Stimulated activated CD8-positive, alpha-beta memory T cell treated with anti-CD3 and anti-CD28 coated beads, Interleukin-15, amount 100 ng/mL, for 48 hours (primary cell): Measurements from ENCODE around the gene LIMK1.
"Not testable (repeated sequence)": the region's sequence is repeated elsewhere in the genome, so short reads cannot be mapped to it uniquely, and the experiment has no call there.

Experiments
- DNase-seq, 2 donors: peaks; one replicate each; pipeline ENCODE4 v3.0.0-alpha.2; 2020; ENCODE audit warnings: low read depth in 2 of 2

Gene LIMK1

DNA sequence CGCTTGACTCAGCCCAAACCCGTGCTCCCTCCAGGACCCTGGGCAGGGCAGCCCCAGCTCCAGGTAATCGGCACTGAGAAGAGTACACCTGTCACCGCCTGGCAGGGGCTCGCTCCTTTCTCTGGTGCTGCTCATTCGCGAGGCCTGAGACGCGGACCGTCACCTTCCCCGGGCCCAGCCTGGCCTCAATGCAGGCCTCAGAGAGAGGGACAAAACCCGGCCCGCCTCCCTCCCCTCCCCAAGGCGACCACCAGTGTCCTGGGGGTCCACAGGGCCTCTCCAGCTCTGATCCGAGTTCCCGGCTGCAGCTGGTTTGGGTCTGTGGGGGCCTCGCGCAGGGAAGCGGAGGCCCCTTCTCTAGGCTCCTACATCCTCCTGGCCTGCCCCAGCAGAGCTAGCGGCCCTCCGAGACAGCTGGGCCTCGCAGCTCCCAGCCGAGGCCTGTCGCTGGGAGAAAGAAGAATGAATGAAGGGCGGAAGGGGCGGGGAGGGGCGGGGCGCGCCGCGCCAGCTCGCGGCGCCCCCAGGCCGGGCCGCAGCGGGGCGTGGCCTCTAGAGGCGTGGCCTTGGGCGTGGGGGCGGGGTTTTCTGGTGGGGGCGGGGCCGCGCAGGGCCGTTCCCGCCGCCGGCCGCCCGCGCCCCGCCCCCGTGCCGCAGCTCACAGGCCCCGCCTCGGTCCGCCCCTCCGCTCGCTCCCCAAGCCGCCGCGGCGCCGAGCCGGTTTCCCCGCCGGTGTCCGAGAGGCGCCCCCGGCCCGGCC is at the start of gene LIMK1:
TSS of gene LIMK1 (plus strand) at position 688 of the 760 bp plus-strand sequence. CDS start 187 bp downstream, outside the sequence.
- peak; percentile 62 to 66 for DNase-seq

DNA sequence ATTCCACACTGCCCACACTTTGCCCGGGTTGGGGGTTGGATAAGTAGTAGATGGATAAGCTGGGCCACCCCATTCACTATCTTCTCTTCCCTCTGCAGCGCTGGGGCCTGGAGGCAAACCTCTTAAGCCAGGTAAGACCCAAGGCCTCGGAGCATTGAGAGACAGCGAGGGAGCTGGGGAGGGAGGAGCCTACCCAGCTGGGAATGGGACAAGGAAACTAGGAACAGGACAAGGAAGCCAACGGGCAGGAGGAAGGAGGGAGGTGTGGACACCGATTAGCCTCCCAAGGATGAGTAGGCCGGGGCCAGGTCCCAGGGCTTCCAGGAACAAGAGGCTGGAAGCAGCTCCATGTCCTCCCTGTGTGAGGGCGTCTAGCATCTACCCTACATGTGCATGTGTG is 46.0 kb upstream of the LIMK1 start:
- no peak for DNase-seq

GRCh38 chr7:74038194-74038961 is 45.2 kb upstream of the LIMK1 start:
- no peak for DNase-seq

GRCh38 chr7:74039337-74039736 is 44.3 kb upstream of the LIMK1 start:
- DNase-seq: no peak

DNA sequence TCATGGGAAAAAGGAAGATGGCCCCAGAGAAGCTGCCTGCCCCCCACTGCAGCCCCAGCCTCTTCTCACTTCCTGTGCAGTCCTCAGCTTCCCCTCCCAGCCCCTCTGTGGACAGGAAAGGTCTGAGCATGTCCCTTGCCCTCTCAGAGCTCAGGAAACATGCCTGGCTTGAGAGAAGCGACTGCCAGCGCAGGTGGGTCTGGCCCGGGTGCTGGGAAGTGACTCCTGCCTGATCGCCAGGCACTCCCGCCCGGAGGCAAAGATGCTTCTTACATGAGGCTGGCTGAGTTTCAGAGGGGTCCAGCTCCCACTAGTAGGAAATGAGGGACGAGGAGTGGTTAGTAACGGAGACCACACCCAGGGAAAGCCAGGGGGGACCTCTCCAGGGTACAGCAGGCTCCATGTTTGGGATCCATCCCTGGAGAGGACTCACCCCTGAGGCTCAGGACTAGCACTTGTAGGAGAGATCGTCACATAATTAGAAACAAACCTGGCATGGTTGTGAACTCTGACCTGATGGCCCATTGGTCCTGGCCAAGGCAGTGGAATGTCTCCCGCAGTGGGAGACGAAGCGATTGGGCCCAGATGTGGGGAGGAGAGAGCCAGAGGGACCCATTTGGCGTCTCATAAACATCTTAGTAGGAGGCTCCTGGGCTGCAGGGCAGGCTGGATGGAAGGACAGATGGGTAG is 43.4 kb upstream of the LIMK1 start:
- no peak for DNase-seq

- no peak for DNase-seq
Observed at GRCh38 chr7:74040791-74041520, 42.6 kb upstream of the LIMK1 start.

- no peak for DNase-seq
Observed at GRCh38 chr7:74042746-74043522, 40.7 kb upstream of the LIMK1 start.

- DNase-seq: no peak
Observed at GRCh38 chr7:74043523-74043951, 40.1 kb upstream of the LIMK1 start.

DNA sequence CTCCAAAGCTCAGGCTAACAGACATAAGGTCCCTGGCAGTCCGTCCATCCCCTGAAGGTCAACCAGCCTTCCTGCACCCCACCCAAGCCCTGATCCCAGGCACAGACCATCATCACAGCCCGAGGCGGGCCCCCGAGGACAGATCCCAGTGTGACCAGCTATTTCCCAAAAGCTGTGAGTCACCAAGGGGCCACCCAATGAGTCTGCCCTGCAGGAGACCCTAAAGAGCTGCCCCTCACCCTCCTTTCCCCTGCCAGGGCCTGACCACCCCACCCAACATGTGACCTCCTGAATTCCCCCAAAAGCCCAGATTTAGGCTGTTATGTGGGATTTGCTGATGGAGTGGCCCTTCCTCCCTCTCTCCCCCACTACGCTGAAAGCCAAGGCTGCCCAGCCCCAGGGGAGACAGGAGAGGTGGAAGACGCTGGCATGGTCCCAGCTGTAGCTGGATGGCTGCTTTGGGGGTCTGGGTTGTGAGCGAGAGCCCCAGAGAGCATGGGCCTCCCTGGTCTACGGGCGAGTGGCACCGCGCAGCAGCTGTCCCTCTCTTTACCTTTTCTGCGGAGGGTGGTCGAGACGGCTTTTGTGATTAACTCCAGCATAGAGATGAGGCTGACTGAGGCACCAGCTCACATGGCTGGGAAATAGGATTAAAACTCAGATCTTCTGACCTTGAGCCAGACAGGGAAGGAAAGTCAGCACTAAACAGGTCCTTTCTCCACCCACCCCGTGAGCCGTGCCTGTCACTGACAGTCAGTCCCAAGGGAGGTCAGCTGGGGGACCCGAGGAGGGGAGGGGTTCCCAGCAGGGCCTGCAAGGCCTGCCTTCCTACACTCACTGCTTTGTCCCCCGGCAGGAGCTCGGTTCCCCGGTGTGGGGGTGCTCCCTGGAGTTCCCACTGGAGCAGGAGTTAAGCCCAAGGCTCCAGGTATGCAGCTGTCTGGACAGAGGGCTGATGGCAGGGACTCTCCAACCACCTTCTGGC is 38.9 kb upstream of the LIMK1 start:
- DNase-seq: no peak

GRCh38 chr7:74046581-74046980 is 37.0 kb upstream of the LIMK1 start:
- not testable (repeated sequence) for DNase-seq

- no peak for DNase-seq
Observed at GRCh38 chr7:74047804-74048380, 35.7 kb upstream of the LIMK1 start.

DNA sequence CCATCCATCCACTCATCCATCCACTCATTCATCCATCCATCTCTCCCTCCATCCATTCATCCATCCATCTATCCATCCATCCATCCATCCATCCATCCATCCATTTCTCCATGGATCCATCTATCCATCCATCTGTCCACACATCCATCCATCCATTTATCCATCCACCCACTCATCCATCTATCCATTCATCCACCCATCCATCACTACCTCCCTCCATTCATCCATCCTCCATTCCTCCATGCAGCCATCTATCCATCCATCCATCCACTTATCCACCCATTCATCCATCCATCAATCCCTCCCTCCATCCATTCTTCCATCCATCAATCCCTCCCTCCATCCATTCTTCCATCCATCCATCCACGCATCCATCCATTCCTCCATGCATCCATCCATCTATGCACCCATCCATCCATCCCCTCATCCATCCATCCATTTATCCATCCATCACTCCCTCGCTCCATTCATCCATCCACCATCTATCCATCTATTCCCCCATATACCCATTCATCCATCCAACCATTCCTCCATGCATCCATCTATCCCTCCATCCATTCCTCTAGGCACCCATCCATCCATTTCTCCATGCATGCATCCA is 34.5 kb upstream of the LIMK1 start:
- no peak for DNase-seq

DNA sequence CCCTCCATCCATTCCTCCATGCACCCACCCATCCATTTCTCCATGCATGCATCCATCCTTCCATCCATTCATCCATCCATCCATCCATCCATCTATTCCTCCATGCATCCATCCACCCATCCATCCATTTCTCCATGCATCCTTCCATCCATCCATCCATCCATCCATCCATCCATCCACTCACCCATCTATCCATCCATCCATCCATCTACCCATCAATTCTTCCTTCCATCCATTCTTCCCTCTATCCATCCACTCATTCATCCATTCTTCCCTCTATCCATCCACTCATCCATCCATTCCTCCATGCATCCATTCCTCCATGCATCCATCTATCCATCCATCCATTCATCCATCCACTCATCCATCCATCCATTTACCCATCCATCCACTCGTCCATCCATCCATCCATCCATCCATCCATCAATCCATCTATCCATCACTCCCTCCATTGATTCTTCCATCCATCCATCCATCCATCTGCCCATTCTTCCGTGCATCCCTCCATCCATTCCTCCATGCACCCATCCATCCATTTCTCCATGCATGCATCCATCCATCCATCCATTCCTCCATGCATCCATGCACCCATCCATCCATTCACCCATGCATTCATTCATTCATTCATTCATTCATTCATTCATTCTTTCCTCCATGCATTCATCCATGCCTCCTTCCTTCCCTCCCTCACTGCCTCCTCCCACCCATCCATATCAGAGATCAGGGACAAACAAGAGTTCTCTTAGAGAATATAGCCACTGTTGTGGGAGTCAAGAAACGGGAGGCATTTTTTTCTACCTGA is 33.4 kb upstream of the LIMK1 start:
- DNase-seq: no peak

DNA sequence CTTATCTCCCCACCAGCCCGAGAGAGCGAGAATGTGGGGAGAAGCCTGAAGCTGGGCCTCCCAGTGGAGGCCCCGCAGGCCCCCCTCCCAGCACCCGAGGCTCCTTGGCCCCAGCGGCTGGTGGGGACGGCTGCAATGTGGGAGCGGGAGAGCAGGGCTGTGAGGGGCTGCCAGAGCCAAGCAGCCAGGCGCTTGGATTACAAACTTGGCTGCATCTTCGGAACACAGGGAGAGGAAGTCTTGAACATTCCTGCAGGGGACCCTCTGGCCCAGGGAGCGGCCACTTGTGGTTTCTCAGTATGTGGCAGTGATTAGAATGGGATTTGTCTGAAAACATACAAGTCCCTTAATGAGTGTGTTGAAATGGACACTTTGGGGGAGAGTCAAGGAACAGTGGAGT is 32.4 kb upstream of the LIMK1 start:
- no peak for DNase-seq

DNA sequence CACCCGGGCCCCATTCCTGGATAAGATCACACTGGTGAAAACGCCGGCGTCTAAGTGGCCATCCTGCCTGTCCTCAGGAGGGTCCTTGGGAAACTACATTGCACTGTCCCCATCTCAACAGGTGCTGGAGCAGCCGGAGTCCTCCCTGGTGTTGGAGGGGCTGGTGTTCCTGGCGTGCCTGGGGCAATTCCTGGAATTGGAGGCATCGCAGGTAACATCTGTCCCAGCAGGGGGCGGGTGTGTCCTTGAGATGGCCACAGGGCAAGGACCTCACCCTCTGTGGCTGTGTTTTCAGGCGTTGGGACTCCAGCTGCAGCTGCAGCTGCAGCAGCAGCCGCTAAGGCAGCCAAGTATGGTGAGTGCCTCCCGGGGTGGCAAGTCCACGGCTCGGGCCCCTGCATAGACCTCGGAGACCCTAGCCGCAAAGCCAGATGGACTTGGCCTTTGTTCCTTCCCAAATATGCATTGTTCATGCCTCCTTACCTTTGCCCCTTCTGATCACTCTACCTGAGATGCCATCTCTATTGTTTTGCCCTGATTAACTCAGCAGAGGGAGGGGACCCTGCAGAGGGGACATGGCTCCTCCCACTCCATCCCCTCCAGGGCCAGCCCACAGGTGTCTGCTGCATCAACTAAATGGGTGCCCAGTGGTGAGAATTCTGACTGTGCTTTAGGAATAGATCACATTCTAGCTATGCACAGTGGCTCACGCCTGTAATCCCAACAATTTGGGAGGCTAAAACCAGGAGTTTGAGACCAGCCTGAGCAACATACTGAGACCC is 31.8 kb upstream of the LIMK1 start:
- no peak for DNase-seq

DNA sequence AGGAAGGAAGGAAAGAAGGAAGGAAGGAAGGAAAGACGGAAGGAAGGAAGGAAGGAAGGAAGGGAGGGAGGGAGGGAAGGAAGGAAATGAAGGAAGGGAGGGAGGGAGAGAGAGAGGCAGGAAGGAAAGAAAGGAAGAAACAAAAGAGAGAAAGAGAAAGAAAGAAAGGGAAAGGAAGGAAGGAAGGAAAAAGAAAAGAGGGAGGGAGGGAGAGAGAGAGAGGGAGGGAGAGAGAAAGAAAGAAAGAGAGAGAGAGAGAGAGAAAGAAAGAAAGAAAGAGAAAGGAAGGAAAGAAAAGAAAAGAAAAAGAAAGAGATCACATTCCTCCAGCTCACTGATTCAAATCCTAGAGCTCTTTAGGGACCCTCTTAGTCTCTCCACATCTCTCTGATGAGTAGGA is 31.0 kb upstream of the LIMK1 start:
- DNase-seq: no peak

DNA sequence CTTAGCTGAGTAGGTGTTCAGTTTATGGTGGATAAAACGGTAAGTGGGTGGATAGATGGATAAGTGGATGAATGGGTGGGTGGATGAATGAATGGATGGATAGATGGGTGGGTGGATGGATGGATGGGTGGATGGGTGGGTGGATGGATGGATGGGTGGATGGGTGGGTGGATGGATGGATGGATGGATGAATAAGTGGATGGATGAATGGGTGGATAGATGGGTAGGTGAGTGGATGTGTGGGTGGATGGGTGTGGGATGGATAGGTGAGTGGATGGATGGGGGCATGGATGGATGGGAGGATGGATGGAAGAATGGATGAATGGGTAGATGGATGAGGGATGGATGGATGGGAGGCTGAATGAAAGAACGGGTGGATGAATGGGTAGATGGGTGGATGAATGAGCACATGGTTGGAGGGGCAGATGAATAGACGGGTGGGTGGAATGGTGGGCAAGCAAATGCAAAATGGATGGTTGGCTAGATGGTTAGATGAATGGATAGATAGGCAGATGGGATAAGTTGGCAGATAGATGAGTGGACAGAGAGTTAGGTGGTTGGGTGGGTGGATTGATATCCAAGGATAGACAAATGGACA is 29.9 kb upstream of the LIMK1 start:
- DNase-seq: no peak
